GM23338 (cell line): ENCODE data around the gene DPY19L3. TPM values are rescaled to one million over a fixed set of nuclear protein-coding genes. Genes with fewer than 3 reads are reported as not detected.

Source experiments
- ATAC-seq: fragments of 200-7000 bp; cut with Tn5 transposase; 3 replicates; pipeline ENCODE4 v1.9.1; 2020
- DNase-seq: peaks from one replicate; pipeline ENCODE4 v3.0.0-alpha.2; 2015; ENCODE audit warnings: low spot score
- H2AFZ ChIP-seq: fragments of 200-600 bp; sonication (generic); 2 replicates; pipeline ENCODE4 v1.8.0; 2016; ENCODE audit warnings: antibody characterized with exemption, mild to moderate bottlenecking, moderate library complexity
- H3F3A ChIP-seq: fragments of 200-600 bp; sonication (generic); replicated peaks from 2 replicates; pipeline ENCODE4 v1.8.0; 2017; ENCODE audit warnings: antibody characterized with exemption, mixed run types, low read depth
- H3K27ac ChIP-seq: fragments of 200-600 bp; sonication (generic); 2 replicates; pipeline ENCODE4 v1.6.1; 2016; ENCODE audit warnings: low read depth
- H3K27me3 ChIP-seq: fragments of 200-600 bp; sonication (generic); 2 replicates; pipeline ENCODE4 v1.8.0; 2016; ENCODE audit warnings: mild to moderate bottlenecking, mixed run types, moderate library complexity; ENCODE audit not compliant: insufficient read depth
- H3K36me3 ChIP-seq: fragments of 200-600 bp; sonication (generic); 2 replicates; pipeline ENCODE4 v1.8.0; 2016; ENCODE audit warnings: mild to moderate bottlenecking; ENCODE audit not compliant: insufficient read depth
- H3K4me1 ChIP-seq: fragments of 200-600 bp; sonication (generic); 2 replicates; pipeline ENCODE4 v1.8.0; 2016; ENCODE audit warnings: mild to moderate bottlenecking, moderate library complexity; ENCODE audit not compliant: insufficient read depth
- H3K4me2 ChIP-seq: fragments of 200-600 bp; sonication (generic); 2 replicates; pipeline ENCODE4 v1.7.1; 2017; ENCODE audit warnings: mixed run types
- H3K4me3 ChIP-seq: fragments of 200-600 bp; sonication (generic); 2 replicates; pipeline ENCODE4 v1.6.1; 2016; ENCODE audit warnings: mixed run types
- H3K79me2 ChIP-seq: fragments of 200-600 bp; sonication (generic); replicated peaks from 2 replicates; pipeline ENCODE4 v1.8.0; 2017; ENCODE audit warnings: mild to moderate bottlenecking; ENCODE audit not compliant: insufficient read depth
- H3K9me2 ChIP-seq: fragments of 200-600 bp; sonication (generic); 2 replicates; pipeline ENCODE4 v1.8.0; 2017; ENCODE audit not compliant: insufficient read depth
- H4K20me1 ChIP-seq: fragments of 200-600 bp; sonication (generic); replicated peaks from 2 replicates; pipeline ENCODE4 v1.8.0; 2017; ENCODE audit warnings: mild to moderate bottlenecking; ENCODE audit not compliant: insufficient read depth
- H3K27ac Mint-ChIP-seq: 2 replicates; pipeline ENCODE4 v1.8.0; 2020; ENCODE audit warnings: inconsistent platforms, mild to moderate bottlenecking, moderate library complexity, mixed read lengths
- H3K27me3 Mint-ChIP-seq: 3 replicates; pipeline ENCODE4 v1.8.0; 2022; ENCODE audit warnings: low read depth, mild to moderate bottlenecking, moderate library complexity, mixed read lengths, inconsistent platforms; ENCODE audit not compliant: insufficient read depth, poor library complexity
- H3K36me3 Mint-ChIP-seq: 3 replicates; pipeline ENCODE4 v1.8.0; 2021; ENCODE audit warnings: low read depth, mild to moderate bottlenecking, inconsistent platforms, moderate library complexity, mixed read lengths
- H3K4me1 Mint-ChIP-seq: 3 replicates; pipeline ENCODE4 v1.8.0; 2020; ENCODE audit warnings: mild to moderate bottlenecking, inconsistent platforms, mixed read lengths
- H3K4me3 Mint-ChIP-seq: 3 replicates; pipeline ENCODE4 v1.8.0; 2021; ENCODE audit warnings: moderate library complexity, mild to moderate bottlenecking, inconsistent platforms, mixed read lengths
- H3K9me3 Mint-ChIP-seq: 3 replicates; pipeline ENCODE4 v1.8.0; 2020; ENCODE audit warnings: moderate library complexity, mild to moderate bottlenecking, inconsistent platforms, mixed read lengths
- CREB1 ChIP-seq: fragments of 250-450 bp; sonication (Bioruptor Pico); IDR thresholded peaks from 2 replicates; pipeline ENCODE4 v1.5.0; 2020; ENCODE audit warnings: low read depth, mild to moderate bottlenecking, moderate library complexity
- CTCF ChIP-seq, 2 experiments: fragments of 200-600 bp in 1 of 2; sonication (generic) in 1 of 2; conservative IDR thresholded peaks; 2 replicates each; pipeline versions ENCODE4 v1.5.1 to v1.6.1; 2016 to 2017; ENCODE audit warnings: antibody characterized with exemption in 2 of 2, low read depth in 2 of 2, mild to moderate bottlenecking in 2 of 2, moderate library complexity in 1 of 2
- POLR2AphosphoS5 ChIP-seq: IDR thresholded peaks from 2 replicates; pipeline ENCODE4 v1.6.1; 2016; ENCODE audit warnings: antibody characterized with exemption, low read depth
- ZNF331 ChIP-seq: fragments of 250-450 bp; sonication (Bioruptor Pico); IDR thresholded peaks from 2 replicates; pipeline ENCODE4 v1.5.0; 2020; ENCODE audit warnings: low read depth, mild to moderate bottlenecking, moderate library complexity
- ZNF462 ChIP-seq: fragments of 250-450 bp; sonication (Bioruptor Pico); IDR thresholded peaks from 2 replicates; pipeline ENCODE4 v1.5.0; 2020; ENCODE audit warnings: mild to moderate bottlenecking, moderate library complexity
- polyA plus RNA-seq: library from polyadenylated mRNA; unstranded; fragments of >200 nt; fragmentation: Nextera tagmentation; extraction: Ambion mirVana; gene quantifications from 2 replicates; pipeline ENCODE4 v1.2.1, GENCODE V29; 2016
- total RNA-seq: library from RNA; depleted of rRNA; stranded (reverse); fragments of >200 nt; shearing (Covaris generic); gene quantifications from 2 replicates; pipeline ENCODE4 v1.2.3, GENCODE V29; 2014
- TF ChIP-seq, protein P1 (sequence below): IDR thresholded peaks from one replicate; pipeline ENCODE4 v1.6.1; 2018; ENCODE audit warnings: antibody characterized with exemption; ENCODE audit not compliant: unreplicated experiment

Gene DPY19L3
- total and polyA plus RNA-seq, 2 experiments from 2014 or later = 13.5 to 46.6 TPM

DNA sequence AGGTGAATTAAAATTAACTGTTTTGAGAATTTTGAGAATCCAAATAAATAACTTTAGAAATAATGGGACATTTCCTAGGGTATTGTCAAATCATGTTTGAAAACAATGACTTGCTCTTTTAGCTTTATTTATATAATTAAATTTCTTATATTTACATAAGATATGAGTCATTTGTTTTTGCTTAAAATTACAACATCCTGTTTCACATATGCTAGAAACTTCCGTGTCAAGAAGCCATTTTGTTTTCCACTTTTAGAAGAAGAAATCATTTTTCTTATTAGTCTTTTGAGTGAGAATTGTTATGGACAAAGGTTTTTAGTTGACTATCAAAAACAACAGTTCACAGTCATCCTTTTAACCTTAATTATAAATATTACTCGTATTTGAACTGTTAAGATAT, 48.2 kb downstream of the DPY19L3 start:
- no peak overlapping the region for H3K4me2 ChIP-seq
- no peaks in the 10 kb centered on the region for H3K27me3 Mint-ChIP-seq
- H3K36me3 ChIP-seq = peaks cover 33% of the 10 kb centered on the region
- H3K27ac ChIP-seq = no peak overlapping the region
- no peaks in the 10 kb centered on the region for H3F3A ChIP-seq
- no peaks in the 10 kb centered on the region for H3K79me2 ChIP-seq
- no peaks in the 10 kb centered on the region for H3K9me3 Mint-ChIP-seq
- H3K4me1 Mint-ChIP-seq = no peaks in the 10 kb centered on the region
- H3K27ac Mint-ChIP-seq = no peak overlapping the region
- H2AFZ ChIP-seq = no peak overlapping the region
- no peaks in the 10 kb centered on the region for H3K27me3 ChIP-seq
- no peaks in the 10 kb centered on the region for H3K9me2 ChIP-seq
- DNase-seq (no peak), ATAC-seq (no peak)
- no peak overlapping the region for H3K4me3 Mint-ChIP-seq
- peaks cover 34% of the 10 kb centered on the region; the same call in 2 of the 3 replicates for H3K36me3 Mint-ChIP-seq
- TF ChIP-seq POLR2AphosphoS5 = no peak
- TF ChIP-seq ZNF462 (CRISPR knock-in tag) = no peak
- TF ChIP-seq CREB1 (CRISPR knock-in tag) = no peak
- H3K4me3 ChIP-seq = no peak overlapping the region
- H4K20me1 ChIP-seq = 0 out of 2 replicates have a peak, but pooled peaks cover 3% of the 10 kb centered on the region
- no peaks in the 10 kb centered on the region for H3K4me1 ChIP-seq

GRCh38 chr19:32456406-32456805, 50.8 kb downstream of the DPY19L3 start:
- Mint-ChIP-seq H3K27ac (no peak overlapping the region), H3K9me3 (no peaks in the 10 kb centered on the region), H3K4me3 (no peak overlapping the region), H3K4me1 (no peaks in the 10 kb centered on the region), H3K36me3 (peaks cover 44% of the 10 kb centered on the region; the same call in 2 of the 3 replicates), H3K27me3 (no peaks in the 10 kb centered on the region)
- H3K9me2 ChIP-seq = no peaks in the 10 kb centered on the region
- no peaks in the 10 kb centered on the region for H3K27me3 ChIP-seq
- H3K4me1 ChIP-seq = no peaks in the 10 kb centered on the region
- H3K36me3 ChIP-seq = peaks cover 36% of the 10 kb centered on the region
- DNase-seq (no peak), ATAC-seq (no peak)
- TF ChIP-seq, protein P1, sequence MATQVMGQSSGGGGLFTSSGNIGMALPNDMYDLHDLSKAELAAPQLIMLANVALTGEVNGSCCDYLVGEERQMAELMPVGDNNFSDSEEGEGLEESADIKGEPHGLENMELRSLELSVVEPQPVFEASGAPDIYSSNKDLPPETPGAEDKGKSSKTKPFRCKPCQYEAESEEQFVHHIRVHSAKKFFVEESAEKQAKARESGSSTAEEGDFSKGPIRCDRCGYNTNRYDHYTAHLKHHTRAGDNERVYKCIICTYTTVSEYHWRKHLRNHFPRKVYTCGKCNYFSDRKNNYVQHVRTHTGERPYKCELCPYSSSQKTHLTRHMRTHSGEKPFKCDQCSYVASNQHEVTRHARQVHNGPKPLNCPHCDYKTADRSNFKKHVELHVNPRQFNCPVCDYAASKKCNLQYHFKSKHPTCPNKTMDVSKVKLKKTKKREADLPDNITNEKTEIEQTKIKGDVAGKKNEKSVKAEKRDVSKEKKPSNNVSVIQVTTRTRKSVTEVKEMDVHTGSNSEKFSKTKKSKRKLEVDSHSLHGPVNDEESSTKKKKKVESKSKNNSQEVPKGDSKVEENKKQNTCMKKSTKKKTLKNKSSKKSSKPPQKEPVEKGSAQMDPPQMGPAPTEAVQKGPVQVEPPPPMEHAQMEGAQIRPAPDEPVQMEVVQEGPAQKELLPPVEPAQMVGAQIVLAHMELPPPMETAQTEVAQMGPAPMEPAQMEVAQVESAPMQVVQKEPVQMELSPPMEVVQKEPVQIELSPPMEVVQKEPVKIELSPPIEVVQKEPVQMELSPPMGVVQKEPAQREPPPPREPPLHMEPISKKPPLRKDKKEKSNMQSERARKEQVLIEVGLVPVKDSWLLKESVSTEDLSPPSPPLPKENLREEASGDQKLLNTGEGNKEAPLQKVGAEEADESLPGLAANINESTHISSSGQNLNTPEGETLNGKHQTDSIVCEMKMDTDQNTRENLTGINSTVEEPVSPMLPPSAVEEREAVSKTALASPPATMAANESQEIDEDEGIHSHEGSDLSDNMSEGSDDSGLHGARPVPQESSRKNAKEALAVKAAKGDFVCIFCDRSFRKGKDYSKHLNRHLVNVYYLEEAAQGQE = no peak
- no peak for TF ChIP-seq ZNF331
- TF ChIP-seq CREB1 (CRISPR knock-in tag) = no peak
- no peak for TF ChIP-seq CTCF (conservative IDR thresholded peaks at IDR 0.05; ENCODE audit: low read depth in 2 of 2)
- H3K79me2 ChIP-seq = no peaks in the 10 kb centered on the region
- no peak overlapping the region for H3K4me2 ChIP-seq
- H3K4me3 ChIP-seq = no peak overlapping the region
- H4K20me1 ChIP-seq = 0 out of 2 replicates have a peak, but pooled peaks cover 3% of the 10 kb centered on the region
- H3F3A ChIP-seq = no peaks in the 10 kb centered on the region
- H2AFZ ChIP-seq = no peak overlapping the region
- H3K27ac ChIP-seq = no peak overlapping the region
